WTC11 (cell line): ENCODE data around the gene NFS1. TPM values are rescaled to one million over a fixed set of nuclear protein-coding genes. Genes with fewer than 3 reads are reported as not detected.

Source experiments
- ATAC-seq: fragments of 200-7000 bp; cut with Tn5 transposase; 2 replicates; pipeline ENCODE4 v1.10.0; 2021; ENCODE audit warnings: mild to moderate bottlenecking, moderate library complexity
- CTCF ChIA-PET: fragments of 300-600 bp; sonication (Branson Sonifier 250); formaldehyde crosslinking; loops from one replicate; lab custom pipeline; 2021; ENCODE audit warnings: antibody characterized with exemption; lab: Charles Lee
- POLR2A ChIA-PET: fragments of 350-600 bp; sonication (Branson Sonifier 250); formaldehyde crosslinking; loops from one replicate; lab custom pipeline; 2021; ENCODE audit warnings: antibody characterized with exemption; lab: Charles Lee
- DNase-seq: peaks from one replicate; pipeline ENCODE4 v3.0.0; 2021; ENCODE audit warnings: low spot score
- H3K27ac Mint-ChIP-seq: 2 replicates; pipeline ENCODE4 v1.8.0; 2021; ENCODE audit warnings: mixed read lengths
- H3K27me3 Mint-ChIP-seq: 2 replicates; pipeline ENCODE4 v1.8.0; 2021; ENCODE audit warnings: low read depth, mild to moderate bottlenecking, moderate library complexity, mixed read lengths
- H3K36me3 Mint-ChIP-seq: 2 replicates; pipeline ENCODE4 v1.8.0; 2021; ENCODE audit warnings: mixed read lengths
- H3K4me1 Mint-ChIP-seq: 2 replicates; pipeline ENCODE4 v1.8.0; 2022; ENCODE audit warnings: mixed read lengths
- H3K4me3 Mint-ChIP-seq: 2 replicates; pipeline ENCODE4 v1.8.0; 2021; ENCODE audit warnings: mild to moderate bottlenecking, moderate library complexity, mixed read lengths
- H3K9me3 Mint-ChIP-seq: 2 replicates; pipeline ENCODE4 v1.8.0; 2021; ENCODE audit warnings: mixed read lengths
- CBFB ChIP-seq: sonication (generic); formaldehyde crosslinking; IDR thresholded peaks from 2 replicates; pipeline ENCODE4 v1.8.1; 2022; ENCODE audit warnings: mild to moderate bottlenecking, low read depth, missing genetic modification reagents
- CREM ChIP-seq: sonication (generic); formaldehyde crosslinking; IDR thresholded peaks from 2 replicates; pipeline ENCODE4 v1.8.1; 2022; ENCODE audit warnings: mild to moderate bottlenecking, missing genetic modification reagents, moderate library complexity
- ETV6 ChIP-seq: sonication (generic); formaldehyde crosslinking; IDR thresholded peaks from 2 replicates; pipeline ENCODE4 v1.8.1; 2022; ENCODE audit warnings: mild to moderate bottlenecking, missing genetic modification reagents
- FOXK1 ChIP-seq: sonication (generic); formaldehyde crosslinking; IDR thresholded peaks from 2 replicates; pipeline ENCODE4 v1.8.0; 2022; ENCODE audit warnings: mild to moderate bottlenecking, moderate library complexity, missing genetic modification reagents
- GRHL2 ChIP-seq: fragments of 250-450 bp; sonication (Bioruptor Pico); IDR thresholded peaks from 2 replicates; pipeline ENCODE4 v1.8.0; 2022; ENCODE audit warnings: mild to moderate bottlenecking, moderate library complexity; ENCODE audit not compliant: insufficient replicate concordance, severe bottlenecking
- HMGA2 ChIP-seq: fragments of 250-450 bp; sonication (Bioruptor Pico); IDR thresholded peaks from 2 replicates; pipeline ENCODE4 v1.4.0; 2021; ENCODE audit warnings: mild to moderate bottlenecking, moderate library complexity
- IRF2 ChIP-seq: sonication (generic); formaldehyde crosslinking; IDR thresholded peaks from 2 replicates; pipeline ENCODE4 v1.8.0; 2022; ENCODE audit warnings: low read depth, missing genetic modification reagents, borderline replicate concordance
- JAZF1 ChIP-seq: fragments of 250-450 bp; sonication (Bioruptor Pico); IDR thresholded peaks from 2 replicates; pipeline ENCODE4 v1.9.0; 2021; ENCODE audit warnings: moderate library complexity, mild to moderate bottlenecking, inconsistent platforms
- KAT7 ChIP-seq: sonication (generic); formaldehyde crosslinking; IDR thresholded peaks from 2 replicates; pipeline ENCODE4 v1.8.1; 2023; ENCODE audit warnings: missing genetic modification reagents, mild to moderate bottlenecking, borderline replicate concordance
- MYBL2 ChIP-seq: sonication (generic); formaldehyde crosslinking; IDR thresholded peaks from 2 replicates; pipeline ENCODE4 v1.8.1; 2023; ENCODE audit warnings: mild to moderate bottlenecking, moderate library complexity, missing genetic modification reagents
- NFE2L1 ChIP-seq: sonication (generic); formaldehyde crosslinking; IDR thresholded peaks from 2 replicates; pipeline ENCODE4 v1.8.1; 2023; ENCODE audit warnings: missing genetic modification reagents
- NFYB ChIP-seq: sonication (generic); formaldehyde crosslinking; conservative IDR thresholded peaks from 2 replicates; pipeline ENCODE4 v1.8.0; 2022; ENCODE audit warnings: low read depth, missing genetic modification reagents
- SMAD4 ChIP-seq: sonication (generic); formaldehyde crosslinking; IDR thresholded peaks from 2 replicates; pipeline ENCODE4 v1.8.0; 2022; ENCODE audit warnings: mild to moderate bottlenecking, missing genetic modification reagents
- TEAD4 ChIP-seq: sonication (generic); formaldehyde crosslinking; IDR thresholded peaks from 2 replicates; pipeline ENCODE4 v1.8.0; 2022; ENCODE audit warnings: mild to moderate bottlenecking, missing genetic modification reagents
- ZNF121 ChIP-seq: sonication (generic); formaldehyde crosslinking; IDR thresholded peaks from 2 replicates; pipeline ENCODE4 v1.8.0; 2023; ENCODE audit warnings: missing genetic modification reagents
- ZNF138 ChIP-seq: sonication (generic); formaldehyde crosslinking; conservative IDR thresholded peaks from 2 replicates; pipeline ENCODE4 v1.8.1; 2022; ENCODE audit warnings: mild to moderate bottlenecking, moderate library complexity, missing genetic modification reagents
- ZNF317 ChIP-seq: sonication (generic); formaldehyde crosslinking; IDR thresholded peaks from 2 replicates; pipeline ENCODE4 v1.8.1; 2023; ENCODE audit warnings: low read depth, mild to moderate bottlenecking, moderate library complexity, missing genetic modification reagents, borderline replicate concordance
- ZNF416 ChIP-seq: fragments of 250-450 bp; sonication (Bioruptor Pico); IDR thresholded peaks from 2 replicates; pipeline ENCODE4 v1.9.0; 2021; ENCODE audit warnings: mild to moderate bottlenecking, inconsistent platforms
- ZNF423 ChIP-seq: fragments of 250-450 bp; sonication (Bioruptor Pico); IDR thresholded peaks from 2 replicates; pipeline ENCODE4 v2.1.2; 2022; ENCODE audit warnings: mild to moderate bottlenecking, moderate library complexity
- total RNA-seq: library from RNA; stranded (reverse); gene quantifications from 3 replicates; pipeline ENCODE4 v1.2.3, GENCODE V29; 2021
- TF ChIP-seq, protein P1 (sequence below): fragments of 250-450 bp; sonication (Bioruptor Pico); IDR thresholded peaks from 2 replicates; pipeline ENCODE4 v1.9.0; 2021; ENCODE audit warnings: mild to moderate bottlenecking
- TF ChIP-seq, protein P2 (sequence below): sonication (generic); formaldehyde crosslinking; IDR thresholded peaks from 2 replicates; pipeline ENCODE4 v1.8.1; 2023; ENCODE audit warnings: mild to moderate bottlenecking, missing genetic modification reagents
- TF ChIP-seq, protein P3 (sequence below): sonication (generic); formaldehyde crosslinking; conservative IDR thresholded peaks from 2 replicates; pipeline ENCODE4 v1.8.1; 2023; ENCODE audit warnings: mild to moderate bottlenecking, low read depth, missing genetic modification reagents, moderate library complexity
- TF ChIP-seq, protein P4 (sequence below): sonication (generic); formaldehyde crosslinking; IDR thresholded peaks from 2 replicates; pipeline ENCODE4 v1.8.1; 2023; ENCODE audit warnings: mild to moderate bottlenecking, missing genetic modification reagents, borderline replicate concordance
- TF ChIP-seq, protein P5 (sequence below): sonication (generic); formaldehyde crosslinking; IDR thresholded peaks from 2 replicates; pipeline ENCODE4 v1.8.1; 2022; ENCODE audit warnings: mild to moderate bottlenecking, moderate library complexity, missing genetic modification reagents

The NFS1 gene
- total RNA-seq, 1 experiment from 2014 or later: 36.1 TPM

DNA sequence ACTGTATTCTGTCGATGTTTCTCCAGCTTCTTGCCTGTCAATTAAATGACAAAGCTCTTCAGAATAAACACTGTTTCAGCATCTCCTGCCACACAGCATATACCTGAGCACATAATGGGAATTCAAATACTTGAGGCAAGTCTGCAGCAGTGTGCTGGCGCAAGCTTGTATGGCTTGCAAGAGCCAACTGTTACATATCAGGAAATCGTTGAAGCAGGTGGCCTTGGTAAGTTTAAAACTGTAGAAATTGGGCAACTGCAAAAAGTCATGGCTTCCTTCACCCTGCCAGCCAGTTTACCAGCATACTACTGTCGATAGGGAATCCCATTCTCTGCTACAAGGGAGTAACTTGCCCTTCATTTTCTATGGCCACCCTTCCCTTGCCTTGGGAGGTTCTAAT is 57.4 kb downstream of the NFS1 start (continued):
- TF ChIP-seq NFE2L1 (CRISPR knock-in tag) (no peak), GRHL2 (CRISPR knock-in tag) (no peak), ZNF423 (CRISPR knock-in tag) (no peak), TEAD4 (CRISPR knock-in tag) (no peak), HMGA2 (no peak), FOXK1 (CRISPR knock-in tag) (no peak), JAZF1 (no peak), NFYB (CRISPR knock-in tag) (no peak), IRF2 (CRISPR knock-in tag) (no peak), ETV6 (CRISPR knock-in tag) (no peak)
- TF ChIP-seq, protein P1, sequence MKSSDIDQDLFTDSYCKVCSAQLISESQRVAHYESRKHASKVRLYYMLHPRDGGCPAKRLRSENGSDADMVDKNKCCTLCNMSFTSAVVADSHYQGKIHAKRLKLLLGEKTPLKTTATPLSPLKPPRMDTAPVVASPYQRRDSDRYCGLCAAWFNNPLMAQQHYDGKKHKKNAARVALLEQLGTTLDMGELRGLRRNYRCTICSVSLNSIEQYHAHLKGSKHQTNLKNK (CRISPR knock-in tag): no peak
- TF ChIP-seq, protein P2, sequence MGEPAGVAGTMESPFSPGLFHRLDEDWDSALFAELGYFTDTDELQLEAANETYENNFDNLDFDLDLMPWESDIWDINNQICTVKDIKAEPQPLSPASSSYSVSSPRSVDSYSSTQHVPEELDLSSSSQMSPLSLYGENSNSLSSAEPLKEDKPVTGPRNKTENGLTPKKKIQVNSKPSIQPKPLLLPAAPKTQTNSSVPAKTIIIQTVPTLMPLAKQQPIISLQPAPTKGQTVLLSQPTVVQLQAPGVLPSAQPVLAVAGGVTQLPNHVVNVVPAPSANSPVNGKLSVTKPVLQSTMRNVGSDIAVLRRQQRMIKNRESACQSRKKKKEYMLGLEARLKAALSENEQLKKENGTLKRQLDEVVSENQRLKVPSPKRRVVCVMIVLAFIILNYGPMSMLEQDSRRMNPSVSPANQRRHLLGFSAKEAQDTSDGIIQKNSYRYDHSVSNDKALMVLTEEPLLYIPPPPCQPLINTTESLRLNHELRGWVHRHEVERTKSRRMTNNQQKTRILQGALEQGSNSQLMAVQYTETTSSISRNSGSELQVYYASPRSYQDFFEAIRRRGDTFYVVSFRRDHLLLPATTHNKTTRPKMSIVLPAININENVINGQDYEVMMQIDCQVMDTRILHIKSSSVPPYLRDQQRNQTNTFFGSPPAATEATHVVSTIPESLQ: no peak

DNA sequence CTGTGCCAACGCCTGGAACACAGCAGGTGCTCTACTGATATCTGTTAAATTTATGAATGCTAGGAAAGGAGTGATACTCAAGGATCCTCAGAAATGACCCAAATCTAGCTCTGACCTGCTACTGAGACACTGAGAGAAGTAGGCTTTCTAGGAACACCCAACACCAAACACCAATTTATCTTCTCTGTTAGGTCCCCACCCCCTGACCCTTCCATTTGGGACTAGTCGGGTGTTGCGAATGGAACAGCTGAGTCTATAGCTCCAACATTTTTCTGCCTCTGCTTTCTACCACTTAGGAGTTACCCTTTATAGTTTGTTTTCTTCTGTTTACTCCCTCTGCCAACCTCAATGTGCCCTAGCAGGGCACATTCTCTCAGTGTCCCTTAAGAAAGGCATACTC is 58.4 kb downstream of the NFS1 start:
- TF ChIP-seq ZNF121 (CRISPR knock-in tag): no peak
- TF ChIP-seq ZNF416 (CRISPR knock-in tag): no peak
- TF ChIP-seq SMAD4 (CRISPR knock-in tag): no peak
- TF ChIP-seq ZNF138: no peak
- no peak for TF ChIP-seq FOXK1 (CRISPR knock-in tag)
- TF ChIP-seq, protein P3, sequence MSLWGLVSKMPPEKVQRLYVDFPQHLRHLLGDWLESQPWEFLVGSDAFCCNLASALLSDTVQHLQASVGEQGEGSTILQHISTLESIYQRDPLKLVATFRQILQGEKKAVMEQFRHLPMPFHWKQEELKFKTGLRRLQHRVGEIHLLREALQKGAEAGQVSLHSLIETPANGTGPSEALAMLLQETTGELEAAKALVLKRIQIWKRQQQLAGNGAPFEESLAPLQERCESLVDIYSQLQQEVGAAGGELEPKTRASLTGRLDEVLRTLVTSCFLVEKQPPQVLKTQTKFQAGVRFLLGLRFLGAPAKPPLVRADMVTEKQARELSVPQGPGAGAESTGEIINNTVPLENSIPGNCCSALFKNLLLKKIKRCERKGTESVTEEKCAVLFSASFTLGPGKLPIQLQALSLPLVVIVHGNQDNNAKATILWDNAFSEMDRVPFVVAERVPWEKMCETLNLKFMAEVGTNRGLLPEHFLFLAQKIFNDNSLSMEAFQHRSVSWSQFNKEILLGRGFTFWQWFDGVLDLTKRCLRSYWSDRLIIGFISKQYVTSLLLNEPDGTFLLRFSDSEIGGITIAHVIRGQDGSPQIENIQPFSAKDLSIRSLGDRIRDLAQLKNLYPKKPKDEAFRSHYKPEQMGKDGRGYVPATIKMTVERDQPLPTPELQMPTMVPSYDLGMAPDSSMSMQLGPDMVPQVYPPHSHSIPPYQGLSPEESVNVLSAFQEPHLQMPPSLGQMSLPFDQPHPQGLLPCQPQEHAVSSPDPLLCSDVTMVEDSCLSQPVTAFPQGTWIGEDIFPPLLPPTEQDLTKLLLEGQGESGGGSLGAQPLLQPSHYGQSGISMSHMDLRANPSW (CRISPR knock-in tag): no peak
- TF ChIP-seq, protein P4, sequence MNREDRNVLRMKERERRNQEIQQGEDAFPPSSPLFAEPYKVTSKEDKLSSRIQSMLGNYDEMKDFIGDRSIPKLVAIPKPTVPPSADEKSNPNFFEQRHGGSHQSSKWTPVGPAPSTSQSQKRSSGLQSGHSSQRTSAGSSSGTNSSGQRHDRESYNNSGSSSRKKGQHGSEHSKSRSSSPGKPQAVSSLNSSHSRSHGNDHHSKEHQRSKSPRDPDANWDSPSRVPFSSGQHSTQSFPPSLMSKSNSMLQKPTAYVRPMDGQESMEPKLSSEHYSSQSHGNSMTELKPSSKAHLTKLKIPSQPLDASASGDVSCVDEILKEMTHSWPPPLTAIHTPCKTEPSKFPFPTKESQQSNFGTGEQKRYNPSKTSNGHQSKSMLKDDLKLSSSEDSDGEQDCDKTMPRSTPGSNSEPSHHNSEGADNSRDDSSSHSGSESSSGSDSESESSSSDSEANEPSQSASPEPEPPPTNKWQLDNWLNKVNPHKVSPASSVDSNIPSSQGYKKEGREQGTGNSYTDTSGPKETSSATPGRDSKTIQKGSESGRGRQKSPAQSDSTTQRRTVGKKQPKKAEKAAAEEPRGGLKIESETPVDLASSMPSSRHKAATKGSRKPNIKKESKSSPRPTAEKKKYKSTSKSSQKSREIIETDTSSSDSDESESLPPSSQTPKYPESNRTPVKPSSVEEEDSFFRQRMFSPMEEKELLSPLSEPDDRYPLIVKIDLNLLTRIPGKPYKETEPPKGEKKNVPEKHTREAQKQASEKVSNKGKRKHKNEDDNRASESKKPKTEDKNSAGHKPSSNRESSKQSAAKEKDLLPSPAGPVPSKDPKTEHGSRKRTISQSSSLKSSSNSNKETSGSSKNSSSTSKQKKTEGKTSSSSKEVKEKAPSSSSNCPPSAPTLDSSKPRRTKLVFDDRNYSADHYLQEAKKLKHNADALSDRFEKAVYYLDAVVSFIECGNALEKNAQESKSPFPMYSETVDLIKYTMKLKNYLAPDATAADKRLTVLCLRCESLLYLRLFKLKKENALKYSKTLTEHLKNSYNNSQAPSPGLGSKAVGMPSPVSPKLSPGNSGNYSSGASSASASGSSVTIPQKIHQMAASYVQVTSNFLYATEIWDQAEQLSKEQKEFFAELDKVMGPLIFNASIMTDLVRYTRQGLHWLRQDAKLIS: no peak
- TF ChIP-seq, protein P5, sequence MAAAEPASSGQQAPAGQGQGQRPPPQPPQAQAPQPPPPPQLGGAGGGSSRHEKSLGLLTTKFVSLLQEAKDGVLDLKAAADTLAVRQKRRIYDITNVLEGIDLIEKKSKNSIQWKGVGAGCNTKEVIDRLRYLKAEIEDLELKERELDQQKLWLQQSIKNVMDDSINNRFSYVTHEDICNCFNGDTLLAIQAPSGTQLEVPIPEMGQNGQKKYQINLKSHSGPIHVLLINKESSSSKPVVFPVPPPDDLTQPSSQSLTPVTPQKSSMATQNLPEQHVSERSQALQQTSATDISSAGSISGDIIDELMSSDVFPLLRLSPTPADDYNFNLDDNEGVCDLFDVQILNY (CRISPR knock-in tag): no peak
- no peak for TF ChIP-seq CREM (CRISPR knock-in tag)
- no peak for TF ChIP-seq CBFB (CRISPR knock-in tag)
- no peak for TF ChIP-seq MYBL2 (CRISPR knock-in tag)
- no peak for TF ChIP-seq ZNF317 (CRISPR knock-in tag)
- TF ChIP-seq KAT7 (CRISPR knock-in tag): no peak
- ChIA-PET CTCF (interaction anchor here (1.5 kb wide), 1 partner anchor 314 kb away, joined by 3 read pairs; the partner anchor contains the start of gene SCAND1), POLR2A (no interaction called here)
- Mint-ChIP-seq H3K4me3 (no peak overlapping the region), H3K27ac (peak overlapping the region; percentile 19; the same call in 1 of the 2 replicates), H3K27me3 (no peaks in the 10 kb centered on the region), H3K4me1 (peaks cover 48% of the 10 kb centered on the region), H3K36me3 (no peaks in the 10 kb centered on the region), H3K9me3 (no peaks in the 10 kb centered on the region)
- ATAC-seq (no peak), DNase-seq (no peak)
